Body of pancreas (tissue), 4 donors: ENCODE measurements around the gene RNF222. TPM values are rescaled to one million over a fixed set of nuclear protein-coding genes. Genes with fewer than 3 reads are reported as not detected.
"Not testable (repeated sequence)": the region's sequence is repeated elsewhere in the genome, so short reads cannot be mapped to it uniquely, and the experiment has no call there.

Source experiments
- ATAC-seq: fragments of 150-250 bp; one replicate; pipeline ENCODE4 v1.9.1; 2016
- DNase-seq, 4 donors: peaks; one replicate each; pipeline ENCODE4 v3.0.0-alpha.2; 2019
- H3K27ac ChIP-seq, 4 donors: fragments of 200-600 bp; sonication (generic); 1 replicate in 3 of 4; 2 replicates in 1 of 4; pipeline versions ENCODE4 v1.5.1 to v1.6.1; 2016 to 2019; ENCODE audit warnings: mild to moderate bottlenecking in 1 of 4, mixed read lengths in 1 of 4, moderate library complexity in 1 of 4
- H3K27me3 ChIP-seq, 2 donors: fragments of 200-600 bp; sonication (generic); one replicate each; pipeline ENCODE4 v1.6.0; 2016; ENCODE audit warnings: mild to moderate bottlenecking in 1 of 2
- H3K36me3 ChIP-seq, 2 donors: fragments of 200-600 bp; sonication (generic); replicated peaks in 1 of 2; 2 replicates each; pipeline ENCODE4 v1.5.1; 2016; ENCODE audit warnings: low read depth in 2 of 2; ENCODE audit not compliant: insufficient read depth in 1 of 2
- H3K4me1 ChIP-seq: fragments of 200-600 bp; sonication (generic); one replicate; pipeline ENCODE4 v1.6.0; 2016
- H3K4me3 ChIP-seq, 2 donors: fragments of 200-600 bp; sonication (generic); 1 replicate in 1 of 2; 2 replicates in 1 of 2; pipeline ENCODE4 v1.5.1; 2016 to 2019
- H3K9me3 ChIP-seq, 3 donors: fragments of 200-600 bp; sonication (generic); 1 replicate in 2 of 3; 2 replicates in 1 of 3; pipeline ENCODE4 v1.5.1; 2016
- POLR2A ChIP-seq, 3 donors: fragments of 450-650 bp; IDR thresholded peaks; one replicate each; pipeline ENCODE4 v1.6.1; 2016; ENCODE audit warnings: antibody characterized with exemption in 3 of 3, mild to moderate bottlenecking in 2 of 3
- WGBS, 2 donors: methylation state at CpG; one replicate each; pipeline ENCODE4 v1.1.5; 2017; 5-methylcytosine and 5-hydroxymethylcytosine counted together
- intact Hi-C: fragments of 100-400 bp; cut with DNase I; formaldehyde crosslinking; loops from one replicate; pipeline ENCODE4 v1.15.1; 2023
- total RNA-seq, 2 donors: library from RNA; depleted of rRNA; stranded (reverse); fragments of >200 nt; gene quantifications; one replicate each; pipeline ENCODE4 v1.1.0, GENCODE V29; 2016
- TF ChIP-seq, protein P1 (sequence below), 7 experiments: fragments of 450-650 bp in 4 of 7; fragments of 200-600 bp in 3 of 7; sonication (generic) in 3 of 7; IDR thresholded peaks; one replicate each; pipeline ENCODE4 v1.5.1; 2016 to 2019; ENCODE audit warnings: antibody characterized with exemption in 7 of 7

Gene RNF222
- total RNA-seq, 2 donors from 2014 or later: not detected

DNA sequence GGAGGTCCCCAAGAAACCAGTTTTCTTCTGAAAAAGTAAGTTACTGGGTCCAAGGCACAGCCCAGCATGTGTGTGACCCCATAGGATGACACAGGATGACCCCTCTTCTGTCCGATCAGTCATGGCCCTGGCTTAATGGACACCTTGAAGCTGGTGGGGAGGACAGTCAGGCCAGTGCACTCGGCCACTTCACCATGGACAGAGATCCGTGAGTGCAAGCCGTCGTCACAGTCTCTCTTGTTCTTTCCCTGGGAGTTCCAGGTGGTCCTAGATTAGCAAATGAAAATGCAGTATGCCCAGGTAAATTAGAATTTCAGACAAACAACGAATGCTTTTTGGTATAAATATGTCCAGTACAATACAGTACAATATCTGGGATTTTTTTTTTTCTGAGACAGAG is 1.4 kb upstream of the RNF222 start:
- Histone ChIP-seq H3K27me3 (peaks cover 0 to 9% of the 10 kb centered on the region in 2 donors), H3K4me1 (no peaks in the 10 kb centered on the region), H3K27ac (no peak overlapping the region), H3K4me3 (no peak overlapping the region), H3K9me3 (no peaks in the 10 kb centered on the region), H3K36me3 (no peaks in the 10 kb centered on the region)
- intact Hi-C loops: no loop called here
- no peak for TF ChIP-seq POLR2A (IDR thresholded peaks at IDR 0.05)
- TF ChIP-seq, protein P1, sequence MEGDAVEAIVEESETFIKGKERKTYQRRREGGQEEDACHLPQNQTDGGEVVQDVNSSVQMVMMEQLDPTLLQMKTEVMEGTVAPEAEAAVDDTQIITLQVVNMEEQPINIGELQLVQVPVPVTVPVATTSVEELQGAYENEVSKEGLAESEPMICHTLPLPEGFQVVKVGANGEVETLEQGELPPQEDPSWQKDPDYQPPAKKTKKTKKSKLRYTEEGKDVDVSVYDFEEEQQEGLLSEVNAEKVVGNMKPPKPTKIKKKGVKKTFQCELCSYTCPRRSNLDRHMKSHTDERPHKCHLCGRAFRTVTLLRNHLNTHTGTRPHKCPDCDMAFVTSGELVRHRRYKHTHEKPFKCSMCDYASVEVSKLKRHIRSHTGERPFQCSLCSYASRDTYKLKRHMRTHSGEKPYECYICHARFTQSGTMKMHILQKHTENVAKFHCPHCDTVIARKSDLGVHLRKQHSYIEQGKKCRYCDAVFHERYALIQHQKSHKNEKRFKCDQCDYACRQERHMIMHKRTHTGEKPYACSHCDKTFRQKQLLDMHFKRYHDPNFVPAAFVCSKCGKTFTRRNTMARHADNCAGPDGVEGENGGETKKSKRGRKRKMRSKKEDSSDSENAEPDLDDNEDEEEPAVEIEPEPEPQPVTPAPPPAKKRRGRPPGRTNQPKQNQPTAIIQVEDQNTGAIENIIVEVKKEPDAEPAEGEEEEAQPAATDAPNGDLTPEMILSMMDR (IDR thresholded peaks at IDR 0.05): no peak
- no peak for ATAC-seq
- DNase-seq: no peak
- WGBS, 2 donors: 55 to 69% methylated on average over 3 to 6 of the region's 6 CpGs

DNA sequence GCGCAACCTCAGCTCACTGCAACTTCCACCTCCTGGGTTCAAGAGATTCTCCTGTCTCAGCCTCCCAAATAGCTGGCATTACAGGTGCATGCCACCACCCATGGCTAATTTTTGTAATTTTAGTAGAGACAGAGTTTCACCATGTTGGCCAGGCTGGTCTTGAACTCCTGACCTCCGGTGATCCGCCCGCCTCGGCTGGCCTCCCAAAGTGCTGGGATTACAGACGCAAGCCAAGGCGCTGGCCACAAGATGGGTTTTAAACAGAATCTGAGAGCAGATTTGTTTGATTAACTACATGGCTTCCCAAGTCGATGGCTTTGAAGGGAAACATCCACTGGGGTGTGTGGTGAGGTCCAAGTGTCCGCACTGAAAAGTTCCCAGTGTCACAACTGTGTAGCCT is 3.1 kb downstream of the RNF222 start:
- ATAC-seq, intact Hi-C loops, DNase-seq, H3K4me3 ChIP-seq, H3K27ac ChIP-seq, H3K36me3 ChIP-seq, H3K27me3 ChIP-seq, H3K4me1 ChIP-seq, H3K9me3 ChIP-seq: not testable (repeated sequence)
- WGBS, 2 donors: 75 to 83% methylated on average over 9 of the region's 9 CpGs

DNA sequence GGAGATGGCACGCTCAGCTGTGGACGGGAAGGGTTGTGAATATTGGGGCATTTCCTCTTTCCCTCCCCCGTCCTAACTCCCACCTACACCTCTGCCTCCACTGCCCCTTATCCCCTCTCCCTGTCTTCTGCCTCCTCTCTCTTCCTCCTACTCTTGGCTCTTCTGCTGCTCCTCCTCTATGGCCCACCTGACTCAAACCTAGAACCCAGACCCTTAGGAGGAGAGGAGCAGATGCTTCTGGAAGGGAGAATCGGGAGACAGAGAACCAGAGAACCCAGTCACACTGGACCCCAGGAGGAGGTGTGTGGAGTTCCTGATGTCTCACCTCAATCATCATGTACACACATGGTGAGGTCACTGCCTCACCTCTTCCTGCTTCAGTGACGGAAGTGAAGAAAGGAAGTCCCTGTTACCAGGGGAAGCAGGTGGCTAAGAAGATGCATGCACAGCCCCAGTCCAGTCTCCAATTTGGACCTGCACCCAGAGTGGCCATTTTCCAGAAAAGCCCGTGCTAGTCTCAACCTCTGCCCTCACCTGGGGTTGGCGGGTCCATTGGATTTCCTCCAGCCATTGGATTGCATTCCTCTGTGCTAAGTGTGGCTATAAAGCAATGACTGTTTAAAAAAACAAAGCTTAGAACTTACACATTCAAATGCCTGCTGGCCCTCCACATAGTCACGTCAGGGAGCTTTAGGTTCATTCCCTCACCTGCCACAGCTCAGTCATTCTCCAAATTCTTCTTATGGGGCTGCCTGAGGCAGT is 4.0 kb downstream of the RNF222 start:
- no peak overlapping the region for H3K27ac ChIP-seq
- DNase-seq: peak in 1 of 4 donors; percentile 18

DNA sequence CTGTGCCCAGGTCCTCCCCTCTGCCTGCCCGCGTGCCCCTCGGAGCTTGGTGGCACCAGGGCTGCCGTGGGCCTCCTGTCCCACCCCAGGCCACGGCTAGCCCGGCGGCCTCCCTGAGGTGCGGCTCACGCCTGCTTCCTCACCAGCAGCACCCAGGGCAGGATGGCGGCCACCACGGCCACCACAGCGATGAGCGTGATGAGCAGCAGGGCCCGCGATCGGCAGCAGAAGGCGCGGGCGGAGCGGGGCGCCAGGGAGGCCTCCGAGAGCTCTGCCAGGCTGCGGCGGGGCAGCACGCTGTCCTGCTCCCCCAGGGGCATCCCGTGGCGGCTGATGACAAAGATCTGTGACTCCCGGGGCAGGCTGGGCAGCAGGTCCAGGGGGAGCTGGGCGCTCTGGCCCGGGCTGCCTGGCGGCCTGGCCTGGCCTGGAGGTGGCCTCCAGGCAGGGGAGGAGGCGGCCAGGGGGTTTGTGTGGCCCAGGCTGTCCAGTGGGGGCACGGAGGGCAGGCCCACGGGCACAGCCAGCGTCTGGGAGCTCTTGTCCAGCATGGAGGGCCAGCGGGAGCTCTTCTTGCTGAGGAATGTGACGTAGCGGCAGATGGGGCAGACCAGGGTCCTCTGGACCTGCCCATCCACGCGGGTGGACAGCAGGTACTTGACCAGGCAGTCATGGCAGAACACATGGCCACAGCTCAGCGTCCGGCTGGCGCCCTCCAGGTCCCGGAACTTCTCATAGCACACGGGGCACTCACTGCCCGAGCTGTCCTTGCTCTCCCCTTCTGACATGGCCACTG is 4.8 kb downstream of the RNF222 start:
- no peaks in the 10 kb centered on the region for H3K9me3 ChIP-seq
- ATAC-seq (no peak), DNase-seq (no peak)
- no peak for TF ChIP-seq POLR2A (IDR thresholded peaks at IDR 0.05)
- TF ChIP-seq, protein P1 (IDR thresholded peaks at IDR 0.05): no peak
- WGBS, 2 donors: 72 to 77% methylated on average over 6 to 30 of the region's 46 CpGs
- no peaks in the 10 kb centered on the region for H3K4me1 ChIP-seq
- intact Hi-C loops: no loop called here
- no peak overlapping the region for H3K27ac ChIP-seq
- no peak overlapping the region for H3K4me3 ChIP-seq
- H3K36me3 ChIP-seq: no peaks in the 10 kb centered on the region
- H3K27me3 ChIP-seq: peaks cover 0 to 9% of the 10 kb centered on the region in 2 donors

More for the DNA sequence above, 4.0 kb downstream of the RNF222 start:
- no peaks in the 10 kb centered on the region for H3K9me3 ChIP-seq
- no peak for ATAC-seq
- WGBS, 2 donors: 53 to 63% methylated on average over 8 of the region's 8 CpGs
- no peaks in the 10 kb centered on the region for H3K36me3 ChIP-seq
- TF ChIP-seq POLR2A (IDR thresholded peaks at IDR 0.05): no peak
- TF ChIP-seq, protein P1 (IDR thresholded peaks at IDR 0.05): no peak
- no peaks in the 10 kb centered on the region for H3K4me1 ChIP-seq
- peaks cover 0 to 9% of the 10 kb centered on the region in 2 donors for H3K27me3 ChIP-seq
- no peak overlapping the region for H3K4me3 ChIP-seq
- intact Hi-C loops: no loop called here

DNA sequence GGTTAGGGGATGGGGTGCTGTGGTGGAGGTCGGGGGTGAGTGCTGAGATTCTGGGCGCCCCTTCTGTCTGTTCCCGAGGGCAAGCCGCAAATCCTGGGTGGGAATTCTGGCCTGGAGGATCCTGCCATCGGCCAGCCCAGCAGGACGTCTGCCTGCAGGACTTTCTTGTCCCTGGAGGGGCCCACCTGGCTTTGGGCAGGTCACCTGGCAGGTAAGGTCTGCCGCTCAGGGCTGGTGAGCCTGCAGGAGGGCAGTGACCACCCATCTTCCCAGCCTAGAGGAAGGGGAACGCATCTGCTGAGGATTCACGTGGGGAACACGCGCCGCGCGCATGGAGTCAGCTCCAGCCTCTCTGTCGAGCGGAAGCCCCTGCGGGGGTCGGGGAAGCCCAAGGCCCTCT is 5.4 kb downstream of the RNF222 start:
- DNase-seq (no peak), ATAC-seq (no peak)
- TF ChIP-seq POLR2A (IDR thresholded peaks at IDR 0.05): no peak
- TF ChIP-seq, protein P1 (IDR thresholded peaks at IDR 0.05): no peak
- 55 to 60% methylated on average over 6 to 16 of the region's 18 CpGs for WGBS, 2 donors
- intact Hi-C loops: no loop called here
- Histone ChIP-seq H3K4me1 (no peaks in the 10 kb centered on the region), H3K36me3 (no peaks in the 10 kb centered on the region), H3K27ac (no peak overlapping the region), H3K27me3 (peaks cover 0 to 5% of the 10 kb centered on the region in 2 donors), H3K9me3 (no peaks in the 10 kb centered on the region), H3K4me3 (no peak overlapping the region)
